Liver (tissue), 3 donors: Measurements from ENCODE around the gene SUZ12.
"Not testable (repeated sequence)": the region's sequence is repeated elsewhere in the genome, so short reads cannot be mapped to it uniquely, and the experiment has no call there.

Experiments used
- ATF3 ChIP-seq: IDR thresholded peaks from 2 replicates; pipeline ENCODE4 v1.6.1; 2016; ENCODE audit warnings: antibody characterized with exemption
- JUND ChIP-seq, 2 donors: IDR thresholded peaks; 2 replicates each; pipeline ENCODE4 v1.6.1; 2016; ENCODE audit warnings: antibody characterized with exemption in 2 of 2
- RAD21 ChIP-seq, 2 donors: IDR thresholded peaks; 2 replicates each; pipeline ENCODE4 v1.6.1; 2016; ENCODE audit warnings: antibody characterized with exemption in 2 of 2, mild to moderate bottlenecking in 2 of 2
- YY1 ChIP-seq: IDR thresholded peaks from 2 replicates; pipeline ENCODE4 v1.6.1; 2016; ENCODE audit warnings: antibody characterized with exemption, mild to moderate bottlenecking
- TF ChIP-seq, protein P1 (sequence below): fragments of 150-350 bp; IDR thresholded peaks from 2 replicates; pipeline ENCODE4 v1.5.1; 2017; ENCODE audit warnings: improper control_type of control experiment, low read depth, low read length; ENCODE audit not compliant: missing input control
- donor health status: healthy.
- donor health status: healthy.

- TF ChIP-seq, protein P1, sequence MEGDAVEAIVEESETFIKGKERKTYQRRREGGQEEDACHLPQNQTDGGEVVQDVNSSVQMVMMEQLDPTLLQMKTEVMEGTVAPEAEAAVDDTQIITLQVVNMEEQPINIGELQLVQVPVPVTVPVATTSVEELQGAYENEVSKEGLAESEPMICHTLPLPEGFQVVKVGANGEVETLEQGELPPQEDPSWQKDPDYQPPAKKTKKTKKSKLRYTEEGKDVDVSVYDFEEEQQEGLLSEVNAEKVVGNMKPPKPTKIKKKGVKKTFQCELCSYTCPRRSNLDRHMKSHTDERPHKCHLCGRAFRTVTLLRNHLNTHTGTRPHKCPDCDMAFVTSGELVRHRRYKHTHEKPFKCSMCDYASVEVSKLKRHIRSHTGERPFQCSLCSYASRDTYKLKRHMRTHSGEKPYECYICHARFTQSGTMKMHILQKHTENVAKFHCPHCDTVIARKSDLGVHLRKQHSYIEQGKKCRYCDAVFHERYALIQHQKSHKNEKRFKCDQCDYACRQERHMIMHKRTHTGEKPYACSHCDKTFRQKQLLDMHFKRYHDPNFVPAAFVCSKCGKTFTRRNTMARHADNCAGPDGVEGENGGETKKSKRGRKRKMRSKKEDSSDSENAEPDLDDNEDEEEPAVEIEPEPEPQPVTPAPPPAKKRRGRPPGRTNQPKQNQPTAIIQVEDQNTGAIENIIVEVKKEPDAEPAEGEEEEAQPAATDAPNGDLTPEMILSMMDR, result not testable (repeated sequence)
- TF ChIP-seq RAD21 (IDR thresholded peaks at IDR 0.05); JUND (IDR thresholded peaks at IDR 0.05); YY1; ATF3: not testable (repeated sequence)
Measured at GRCh38 chr17:32033812-32034211, 97.0 kb downstream of the SUZ12 start.
